UCSD-AML1 (cell line): ENCODE results near the gene SLC35F1.

ENCODE experiments used
- DNase-seq: peaks from one replicate; lab custom pipeline; 2025; ENCODE audit not compliant: unreplicated experiment; lab: John Stamatoyannopoulos, UW

SLC35F1 gene

DNA sequence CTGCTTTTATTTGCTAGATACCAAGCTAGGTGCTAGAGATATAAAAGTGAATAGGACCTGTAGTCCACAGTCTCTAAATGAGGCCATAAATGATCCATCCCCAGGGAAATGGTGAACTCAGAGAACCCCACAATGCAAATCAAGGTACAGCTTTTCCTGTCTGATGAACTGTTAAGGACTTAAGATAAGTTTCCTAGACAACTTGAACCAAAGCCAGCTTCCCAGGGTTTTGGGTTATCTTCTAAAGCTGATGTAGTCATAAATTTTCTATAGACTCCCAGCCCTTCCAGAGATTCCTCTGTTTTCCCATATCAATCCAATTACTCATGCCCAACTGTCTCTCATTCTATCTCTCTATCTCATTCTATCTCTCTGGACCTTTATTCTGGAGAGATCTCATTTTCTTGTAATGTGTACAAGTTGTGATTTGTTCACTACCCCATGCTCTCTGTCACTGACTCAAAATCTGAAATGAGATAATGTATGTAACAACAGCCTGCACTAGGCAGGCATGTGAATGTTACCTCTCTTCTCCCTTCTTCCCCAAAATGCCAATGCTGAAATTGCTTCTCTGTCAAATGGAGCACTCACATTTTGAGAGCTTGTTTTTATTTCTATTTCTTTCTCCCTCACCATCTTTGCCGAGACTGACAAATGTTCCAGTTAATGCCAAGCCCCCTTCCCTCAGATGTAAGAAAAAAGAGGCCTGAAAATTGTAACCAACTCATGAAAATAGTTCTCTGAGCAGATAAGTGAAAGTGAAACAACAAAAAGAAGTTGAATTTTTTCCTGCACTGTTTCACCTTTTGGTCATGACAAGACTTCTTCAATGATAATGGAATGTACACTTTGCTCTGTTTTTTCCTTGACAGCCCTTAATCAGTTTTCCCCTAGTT, 279.9 kb downstream of the SLC35F1 start:
- DNase-seq = no peak

DNA sequence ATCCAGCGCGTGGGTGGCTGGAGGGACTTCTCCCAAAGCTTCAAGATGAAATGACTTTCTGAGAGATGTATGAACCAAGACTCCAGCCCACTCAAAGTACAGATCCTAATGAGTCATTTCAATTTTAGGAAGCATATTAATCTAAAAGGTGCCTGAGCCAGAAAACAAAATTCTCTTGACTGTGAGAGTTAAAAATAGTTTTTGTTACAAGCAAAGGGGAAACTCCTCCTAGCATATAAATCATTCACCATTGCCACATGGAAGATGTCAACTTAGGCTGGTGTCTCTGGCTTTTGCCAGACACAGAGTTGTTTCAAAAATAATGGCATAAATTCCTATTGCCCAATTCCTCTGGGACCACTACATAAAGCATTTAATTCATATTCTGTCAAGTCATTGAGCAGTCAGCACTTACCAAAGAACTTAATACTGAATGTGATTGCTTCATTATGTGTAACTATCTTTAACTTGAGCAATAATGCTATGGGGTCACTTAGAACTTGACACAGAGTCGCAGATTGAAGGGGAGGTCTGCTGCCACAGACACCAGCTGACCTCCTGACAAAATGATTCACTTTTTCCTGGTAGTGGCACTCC, 280.6 kb downstream of the SLC35F1 start:
- no peak for DNase-seq

DNA sequence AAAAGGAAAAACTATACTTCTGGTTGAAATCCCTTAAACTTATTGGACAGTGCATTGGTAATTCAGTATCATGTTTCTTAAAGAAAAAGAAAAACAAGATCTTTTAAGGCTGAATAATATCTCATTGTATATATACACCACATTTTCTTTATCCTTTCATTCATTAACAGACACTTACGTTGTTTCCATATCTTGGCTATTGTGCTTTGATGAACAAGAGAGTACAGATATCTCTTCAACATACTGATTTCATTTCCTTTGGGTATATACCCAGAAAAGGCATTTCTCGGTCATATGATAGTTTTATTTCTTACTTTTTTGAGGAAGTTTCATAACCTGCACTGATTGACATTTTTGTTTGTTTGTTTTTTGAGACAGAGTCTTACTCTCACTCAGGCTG, 281.5 kb downstream of the SLC35F1 start:
- DNase-seq = no peak

DNA sequence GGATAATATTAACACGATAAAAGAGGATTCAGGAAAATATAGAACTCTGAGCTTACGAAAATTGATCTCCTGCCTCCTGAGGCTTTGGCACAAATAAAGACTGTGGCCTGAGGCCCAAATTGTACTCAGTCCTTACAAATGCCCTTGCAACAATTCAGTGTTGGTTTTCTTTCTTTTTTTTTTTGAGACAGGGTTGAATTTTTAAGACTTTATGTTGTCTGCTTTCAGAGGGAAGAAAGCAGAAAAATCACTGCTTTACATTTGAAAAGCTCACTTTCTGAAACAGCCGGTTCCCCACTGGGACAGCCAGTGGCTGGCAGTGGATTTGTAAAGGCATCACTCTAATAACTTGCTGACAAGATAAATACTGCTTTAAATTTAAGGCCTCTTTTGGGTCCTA, 290.5 kb downstream of the SLC35F1 start:
- no peak for DNase-seq

DNA sequence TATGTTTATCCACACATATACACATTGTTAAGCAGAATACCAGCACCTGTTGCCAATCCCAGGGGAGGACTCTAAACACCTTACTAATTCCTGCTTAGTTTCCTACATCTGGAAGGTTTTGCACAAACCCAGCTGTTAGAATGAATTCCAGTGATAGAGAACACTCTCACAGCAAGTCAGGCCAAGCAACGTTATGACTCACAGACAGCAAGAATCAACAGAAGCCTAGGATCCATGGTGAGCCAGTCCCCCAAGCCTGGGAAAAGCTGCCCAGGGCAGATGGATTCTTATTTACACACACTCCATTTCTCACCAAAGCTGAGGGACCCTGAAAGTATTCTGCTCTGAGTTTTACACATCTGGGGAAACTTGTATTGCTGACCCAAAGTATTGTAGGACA, 291.7 kb downstream of the SLC35F1 start:
- DNase-seq = no peak

DNA sequence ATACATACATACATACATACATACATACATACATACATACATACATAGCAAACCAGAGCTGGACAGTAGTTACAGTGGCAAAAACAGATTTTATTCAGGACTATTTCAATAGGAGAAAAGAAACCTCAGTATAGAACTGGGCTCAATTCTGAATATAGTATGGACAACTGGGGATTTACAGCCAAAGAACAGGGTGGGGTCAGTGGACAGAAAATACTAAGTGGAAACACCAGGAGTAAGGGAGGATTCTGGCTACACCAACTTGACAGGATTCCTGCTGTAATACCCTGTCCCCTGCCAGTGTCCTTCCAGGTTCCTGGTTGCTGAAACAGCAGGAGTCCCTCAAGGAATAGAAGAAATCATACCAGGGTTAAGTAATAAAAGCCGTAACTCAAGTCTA, 293.1 kb downstream of the SLC35F1 start:
- DNase-seq = no peak

DNA sequence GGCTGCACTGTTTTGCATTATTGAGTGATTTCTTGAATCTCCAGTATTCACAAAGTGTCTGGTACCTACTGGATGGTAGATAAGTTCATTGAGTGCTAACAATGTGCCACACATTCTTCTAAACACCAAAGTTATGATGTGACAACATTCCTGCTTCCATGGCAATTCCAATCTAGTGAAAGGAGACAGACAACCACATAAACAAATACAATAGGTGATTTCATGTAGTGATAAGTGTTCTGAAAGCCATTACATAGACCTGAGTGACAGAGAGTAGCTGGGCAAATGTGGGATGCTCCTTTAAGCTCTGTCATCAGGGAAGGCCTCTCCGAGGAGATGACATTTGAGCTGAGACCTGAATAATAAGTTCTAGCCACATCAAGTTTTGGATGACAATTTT, 295.5 kb downstream of the SLC35F1 start:
- DNase-seq = no peak

DNA sequence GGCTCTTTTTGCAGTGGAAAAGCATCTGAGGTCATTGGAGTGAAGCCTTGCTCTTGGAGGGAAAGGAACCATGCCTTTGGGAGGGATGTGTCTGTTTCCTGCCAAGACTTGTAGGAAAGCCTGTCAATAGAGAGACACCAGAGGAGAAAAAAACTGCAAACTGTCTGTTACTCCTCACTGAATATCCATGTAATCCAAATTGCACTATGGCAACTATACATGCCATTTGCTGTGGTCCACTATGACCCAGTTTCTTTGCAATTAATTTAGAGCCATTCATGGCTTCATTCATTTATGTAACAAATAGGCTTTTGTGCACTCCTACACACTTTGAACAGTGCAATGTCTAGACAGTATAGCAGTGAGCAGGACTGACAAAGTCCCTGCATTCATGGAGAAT, 296.5 kb downstream of the SLC35F1 start:
- DNase-seq = no peak

DNA sequence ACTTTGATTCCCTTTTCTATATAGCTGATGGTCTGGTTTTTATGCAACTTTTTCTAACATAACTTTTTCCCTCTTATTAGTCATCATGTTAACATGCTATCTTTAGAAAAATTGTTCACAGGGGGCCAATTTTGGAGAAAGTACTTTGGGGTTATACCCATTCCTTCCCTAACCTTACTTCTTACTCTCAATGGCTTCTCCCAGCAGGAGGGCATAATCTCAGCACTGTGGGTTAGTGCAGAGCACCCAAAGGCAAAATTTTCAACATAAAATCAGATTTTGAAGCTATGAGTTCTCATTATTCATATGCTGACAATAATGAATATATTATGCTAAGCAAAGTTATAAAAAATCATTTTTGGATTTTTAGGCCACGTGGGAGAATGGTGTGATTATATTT, 299.2 kb downstream of the SLC35F1 start:
- DNase-seq = no peak

DNA sequence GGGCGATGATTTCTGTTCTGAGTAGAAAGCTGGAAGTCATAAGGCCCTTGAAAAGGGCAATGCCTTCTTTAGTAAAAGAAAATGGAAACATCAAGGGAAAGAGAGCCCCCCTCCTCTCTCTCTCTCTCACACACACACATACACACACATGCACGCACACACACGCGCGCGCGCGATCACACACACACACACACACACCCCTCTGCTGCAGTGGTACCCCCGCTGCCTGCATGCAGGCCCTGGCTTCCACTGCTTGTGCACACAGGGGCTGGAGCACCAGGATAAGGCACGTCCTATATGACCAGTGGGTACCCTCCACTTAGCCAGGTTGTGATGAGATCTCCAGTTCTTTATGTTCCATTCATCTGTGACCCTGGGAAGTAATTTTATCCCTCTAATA, 300.9 kb downstream of the SLC35F1 start:
- DNase-seq = no peak

DNA sequence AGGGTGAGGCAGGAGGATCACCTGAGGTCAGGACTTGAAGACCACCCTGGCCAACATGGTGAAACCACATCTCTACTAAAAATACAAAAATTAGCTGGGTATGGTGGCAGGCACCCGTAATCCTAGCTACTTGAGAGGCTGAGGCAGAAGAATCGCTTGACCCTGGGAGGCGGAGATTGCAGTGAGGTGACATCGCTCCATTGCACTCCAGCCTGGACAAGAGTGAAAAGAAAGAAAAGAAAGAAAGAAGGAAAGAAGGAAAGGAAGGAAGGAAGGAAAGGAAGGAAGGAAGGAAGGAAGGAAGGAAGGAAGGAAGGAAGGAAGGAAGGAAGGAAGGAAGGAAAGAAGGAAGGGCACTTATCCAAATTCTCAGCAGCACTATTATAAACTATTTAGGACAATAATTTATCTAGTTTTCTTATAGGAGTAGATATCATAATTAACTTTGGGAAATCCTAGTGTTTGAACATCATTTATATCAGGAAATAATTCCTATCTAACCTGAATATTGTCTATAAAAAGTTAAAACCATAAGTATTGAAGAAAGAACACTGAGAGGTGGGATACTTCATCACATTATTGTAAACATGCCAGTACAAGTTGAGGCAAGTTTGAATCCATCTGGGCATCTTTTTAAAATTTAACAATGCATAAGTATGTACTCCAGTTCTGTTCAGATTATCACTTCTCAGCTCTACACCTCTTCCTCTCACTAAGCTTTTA, 305.5 kb downstream of the SLC35F1 start:
- DNase-seq = no peak

DNA sequence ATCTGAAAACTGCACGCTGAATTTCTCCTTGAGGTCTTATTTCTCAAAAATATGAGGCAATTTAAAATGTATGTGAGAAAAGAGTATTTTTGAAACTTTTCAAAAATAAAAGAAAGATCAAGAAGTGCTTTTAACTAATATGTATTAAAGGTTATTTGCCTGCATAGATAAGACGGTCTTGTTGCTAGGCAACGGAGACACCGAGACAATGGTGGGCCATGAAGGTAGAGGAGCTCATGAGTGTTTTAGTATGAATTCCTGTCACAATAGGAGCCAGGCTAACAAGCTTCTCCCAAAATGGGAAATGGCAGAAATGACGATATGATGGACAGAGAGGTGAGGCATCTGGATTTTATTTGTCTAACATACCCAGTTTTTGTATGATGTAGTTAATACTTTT, 308.2 kb downstream of the SLC35F1 start:
- no peak for DNase-seq

DNA sequence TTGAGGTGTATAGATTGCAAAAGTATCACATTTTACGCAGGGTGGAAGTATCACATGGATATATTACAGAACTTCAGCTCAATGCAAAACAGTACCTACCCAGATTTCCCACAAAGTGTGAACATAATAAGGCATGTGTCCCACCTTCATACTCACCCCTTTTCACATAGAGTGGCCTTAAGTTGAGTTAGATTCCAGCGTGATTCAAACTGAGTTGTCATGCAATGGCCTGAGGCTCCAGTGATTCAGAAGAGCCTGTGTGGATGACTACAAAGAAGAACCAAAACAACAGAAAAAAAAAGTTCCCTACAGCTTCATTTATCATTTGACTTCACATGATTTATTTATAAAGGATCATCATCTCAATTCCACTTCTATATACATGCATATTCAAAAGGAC, 309.7 kb downstream of the SLC35F1 start:
- DNase-seq = no peak

DNA sequence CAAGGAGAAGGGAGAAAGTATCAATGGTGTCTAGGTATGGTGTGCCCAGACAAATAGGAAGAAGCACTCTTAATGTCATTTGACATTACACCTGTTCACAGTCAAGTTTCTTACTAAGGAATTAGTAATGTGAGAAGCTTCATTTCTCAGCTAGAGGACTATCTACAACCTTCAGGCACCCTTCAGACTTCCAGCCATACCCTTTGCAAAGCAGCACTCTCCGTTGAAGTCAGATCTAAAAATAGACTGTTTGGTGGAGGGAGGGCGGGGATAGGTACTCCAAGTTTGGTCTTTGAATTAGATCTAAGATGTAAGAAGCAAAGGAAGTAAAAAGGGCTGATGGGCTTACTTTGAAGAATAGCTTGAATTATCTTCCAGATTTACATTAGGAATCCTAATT, 311.1 kb downstream of the SLC35F1 start:
- no peak for DNase-seq

DNA sequence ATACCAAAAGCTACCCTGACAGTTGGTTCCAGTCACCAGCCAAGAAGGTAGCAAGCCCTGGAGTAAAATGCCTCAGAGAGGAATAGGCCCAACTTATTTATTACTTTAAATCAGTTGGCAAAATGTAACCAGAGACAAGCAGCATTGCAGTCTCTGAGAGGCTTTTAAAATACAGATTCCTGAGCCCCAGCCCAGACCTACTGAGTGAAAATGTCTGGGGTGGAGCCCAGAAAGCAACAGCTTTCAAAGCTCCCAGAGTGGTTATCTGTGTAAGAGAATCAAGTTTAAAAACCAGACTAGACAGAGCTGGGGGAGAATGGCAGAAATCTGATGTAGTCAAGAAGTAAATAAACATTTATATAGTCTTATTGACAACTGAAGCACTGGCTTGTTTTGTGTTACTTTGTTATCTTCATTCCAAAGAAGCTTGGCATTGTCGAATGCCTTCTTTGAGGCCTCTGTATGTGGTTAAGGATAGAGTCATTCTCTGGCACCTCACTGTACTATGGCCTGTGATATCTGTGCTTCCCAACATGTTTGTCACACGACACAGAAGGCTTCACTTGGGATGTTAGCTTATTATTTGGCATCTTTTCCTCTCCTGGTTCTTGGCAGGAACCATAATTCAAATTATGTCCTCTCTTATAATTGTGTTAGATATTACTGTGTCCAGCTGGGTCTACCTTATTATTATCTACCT, 313.5 kb downstream of the SLC35F1 start:
- no peak for DNase-seq

DNA sequence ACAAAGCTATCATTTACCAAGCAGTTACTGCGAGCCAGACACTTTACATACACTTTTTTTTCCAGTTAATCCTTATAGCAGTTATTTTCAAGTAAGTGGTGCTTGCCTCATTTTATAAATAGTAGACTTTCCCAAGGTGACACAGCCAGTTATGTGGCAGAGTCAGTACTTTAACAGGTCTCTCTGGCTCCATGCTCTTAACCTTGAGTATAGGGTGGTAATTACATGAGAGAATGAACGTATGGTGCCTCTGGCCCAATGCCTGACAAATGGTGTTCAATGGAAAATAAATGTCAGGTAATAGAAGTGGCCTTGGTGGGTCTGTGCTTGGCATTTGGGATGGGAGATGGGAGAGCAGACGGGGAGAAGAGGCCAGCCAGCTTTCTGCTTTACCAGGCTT, 316.3 kb downstream of the SLC35F1 start:
- DNase-seq = no peak

DNA sequence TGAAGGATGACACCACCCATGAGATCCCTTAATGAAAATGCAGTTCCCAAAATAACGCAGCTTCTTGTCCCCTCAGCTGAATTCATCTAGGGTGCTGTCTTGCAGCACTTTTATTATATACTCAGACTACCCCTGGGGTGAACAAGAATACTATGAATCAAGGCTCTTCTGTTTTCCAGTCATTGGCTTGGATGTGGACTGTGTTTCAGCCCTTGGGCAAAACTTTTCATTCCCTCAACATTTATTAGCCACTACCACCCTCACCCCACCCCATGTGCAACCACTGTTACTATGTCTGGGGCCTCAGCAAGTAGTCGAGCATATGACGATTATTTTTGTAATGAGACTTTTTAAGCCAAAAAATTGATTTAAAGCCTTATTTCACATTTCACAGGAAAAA, 321.8 kb downstream of the SLC35F1 start:
- no peak for DNase-seq

DNA sequence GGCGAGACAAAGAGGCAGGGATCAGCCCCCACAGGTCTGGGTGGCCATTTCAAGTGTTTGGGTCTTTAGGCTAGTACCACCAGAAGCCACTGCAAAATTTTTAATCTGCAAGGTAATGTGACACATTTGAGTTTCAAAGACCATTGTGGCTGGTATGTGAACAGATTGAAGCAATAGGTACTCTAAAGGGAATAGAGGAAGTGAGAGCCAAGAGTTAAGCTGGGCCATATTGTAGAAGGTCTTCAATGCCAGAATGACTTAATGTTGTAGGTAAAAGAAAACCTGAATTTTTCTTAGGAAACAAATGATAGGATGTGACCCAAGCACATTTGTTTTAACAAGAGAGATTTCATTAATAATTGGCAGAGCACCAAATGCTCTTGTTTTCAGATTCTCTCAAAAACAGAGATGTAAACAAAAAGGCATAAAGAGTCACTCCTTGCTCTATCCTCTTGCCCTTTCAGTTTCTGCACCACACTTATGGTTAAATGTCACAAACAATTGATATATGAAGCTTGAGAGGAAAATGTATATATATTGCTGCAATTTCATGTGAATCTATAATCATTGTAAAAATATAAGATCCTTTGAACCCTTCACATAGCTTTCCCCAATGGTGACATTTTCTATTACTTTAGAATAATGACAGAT, 333.9 kb downstream of the SLC35F1 start:
- no peak for DNase-seq

DNA sequence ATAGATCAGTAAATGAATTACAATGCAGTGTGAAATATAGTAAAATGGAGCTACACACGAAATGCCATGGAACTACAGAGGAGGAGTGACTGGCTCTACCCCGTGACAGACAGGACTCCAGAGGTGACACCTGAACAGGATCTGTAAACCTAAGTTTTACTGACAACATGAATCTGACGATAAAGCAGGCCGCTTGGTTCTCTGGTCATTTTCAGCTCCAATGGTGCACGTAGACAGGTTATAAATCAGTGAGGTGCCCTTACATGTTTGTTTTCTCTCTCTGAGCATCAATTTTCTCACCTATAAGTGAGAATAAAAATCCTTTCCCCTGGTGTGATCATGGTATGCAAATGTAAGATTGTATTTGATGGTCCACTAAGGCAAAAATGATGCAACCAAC, 339.3 kb downstream of the SLC35F1 start:
- no peak for DNase-seq

DNA sequence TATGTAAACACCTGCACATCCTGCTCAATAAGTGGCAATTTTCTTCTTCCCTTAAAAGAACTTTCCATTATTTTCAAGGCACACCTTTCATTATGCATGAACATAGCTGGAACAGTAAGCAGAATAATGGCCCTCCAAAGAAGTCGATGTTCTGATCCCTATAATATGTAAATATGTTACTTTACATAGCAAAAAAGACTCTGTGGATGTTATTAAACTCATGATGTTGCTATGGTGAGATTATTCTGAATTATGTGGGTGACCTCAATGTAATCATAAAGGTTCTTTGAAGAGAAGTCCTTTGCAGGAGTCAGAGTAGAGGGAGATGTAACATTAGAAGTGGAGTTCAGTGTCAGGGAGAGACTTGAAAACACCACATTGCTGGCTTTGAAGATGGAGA, 341.1 kb downstream of the SLC35F1 start:
- no peak for DNase-seq

DNA sequence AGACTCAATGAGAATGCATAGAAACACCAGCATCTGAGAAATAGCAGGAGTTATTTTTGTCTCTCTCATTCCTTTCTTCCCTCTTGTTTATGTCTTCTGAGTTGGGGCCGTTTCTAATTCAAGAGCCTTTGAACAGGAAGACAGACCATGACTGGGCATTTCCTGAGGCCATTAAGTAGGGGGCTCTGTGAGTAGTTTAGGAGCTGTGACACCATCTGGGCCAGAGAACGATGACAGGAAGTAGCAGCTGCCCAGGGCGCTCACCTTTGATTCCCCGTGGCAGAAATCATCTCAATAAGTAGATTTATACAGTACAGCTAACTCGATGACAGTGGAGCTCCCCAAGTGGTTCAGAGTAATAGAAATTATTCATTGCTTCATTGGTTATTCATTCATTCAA, 342.6 kb downstream of the SLC35F1 start:
- DNase-seq = peak; percentile 9
